Ascending aorta (tissue), 2 donors: Measurements from ENCODE around the gene SPATA25. TPM values are rescaled to one million over a fixed set of nuclear protein-coding genes. Genes with fewer than 3 reads are reported as not detected.

ENCODE experiments used
- DNase-seq, 2 donors: peaks; one replicate each; pipeline ENCODE4 v3.0.0-alpha.2; 2019; ENCODE audit warnings: low spot score in 2 of 2
- H3K27ac ChIP-seq, 2 donors: fragments of 200-600 bp; sonication (generic); one replicate each; pipeline ENCODE4 v1.5.1; 2016 to 2017; ENCODE audit warnings: mild to moderate bottlenecking in 1 of 2
- H3K27me3 ChIP-seq: fragments of 200-600 bp; sonication (generic); one replicate; pipeline ENCODE4 v1.5.1; 2017
- H3K36me3 ChIP-seq, 2 donors: fragments of 200-600 bp; sonication (generic); one replicate each; pipeline ENCODE4 v1.5.1; 2016
- H3K4me1 ChIP-seq, 2 donors: fragments of 200-600 bp; sonication (generic); one replicate each; pipeline ENCODE4 v1.5.1; 2016 to 2017; ENCODE audit warnings: mild to moderate bottlenecking in 1 of 2
- H3K4me3 ChIP-seq, 2 donors: fragments of 200-600 bp; sonication (generic); one replicate each; pipeline ENCODE4 v1.5.1; 2016 to 2017; ENCODE audit warnings: mild to moderate bottlenecking in 1 of 2
- H3K9me3 ChIP-seq, 2 donors: fragments of 200-600 bp; sonication (generic); one replicate each; pipeline ENCODE4 v1.5.1; 2016
- intact Hi-C: fragments of 100-400 bp; cut with DNase I; formaldehyde crosslinking; loops from one replicate; pipeline ENCODE4 v1.15.1; 2023
- total RNA-seq: library from RNA; depleted of rRNA; stranded (reverse); fragments of >200 nt; gene quantifications from one replicate; pipeline ENCODE4 v1.1.0, GENCODE V29; 2016
- TF ChIP-seq, protein P1 (sequence below), 3 experiments: fragments of 200-600 bp in 2 of 3; fragments of 450-650 bp in 1 of 3; sonication (generic) in 2 of 3; IDR thresholded peaks; one replicate each; pipeline ENCODE4 v1.5.1; 2016 to 2019; ENCODE audit warnings: antibody characterized with exemption in 3 of 3, mild to moderate bottlenecking in 1 of 3, moderate library complexity in 1 of 3

The SPATA25 gene, protein sequence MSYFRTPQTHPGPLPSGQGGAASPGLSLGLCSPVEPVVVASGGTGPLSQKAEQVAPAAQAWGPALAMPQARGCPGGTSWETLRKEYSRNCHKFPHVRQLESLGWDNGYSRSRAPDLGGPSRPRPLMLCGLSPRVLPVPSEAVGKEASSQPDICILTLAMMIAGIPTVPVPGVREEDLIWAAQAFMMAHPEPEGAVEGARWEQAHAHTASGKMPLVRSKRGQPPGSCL
- 32.8 TPM for total RNA-seq

DNA sequence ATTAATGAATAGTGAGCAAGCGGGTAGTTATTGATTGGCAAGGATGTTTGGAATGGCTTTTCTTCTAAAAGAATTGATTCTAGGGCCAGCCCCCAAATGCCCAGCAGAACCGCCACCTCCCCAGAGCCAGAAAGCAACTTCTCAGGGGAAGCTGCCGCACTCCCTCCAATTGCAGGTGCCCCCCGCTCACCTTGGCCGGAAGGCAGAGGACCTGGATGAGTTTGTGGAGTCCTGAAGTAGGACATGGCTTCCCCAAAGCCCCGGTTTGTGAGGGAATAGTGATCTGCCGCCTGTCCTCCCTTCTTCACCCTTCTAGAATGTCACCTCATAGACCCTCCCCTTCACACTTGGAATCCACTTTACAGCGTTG lies at the start of gene SPATA25:
Gene SPATA25, minus strand, starts transcription at position 277 of the 370 bp plus-strand sequence. Its CDS starts 32 bp downstream, at position 245.
- H3K4me3 ChIP-seq: no peak within 1 kb of the TSS
- no peaks in the 10 kb centered on the region for H3K9me3 ChIP-seq
- H3K27me3 ChIP-seq: no peaks in the 10 kb centered on the region
- peaks cover 13 to 44% of the 10 kb centered on the region in 2 donors for H3K36me3 ChIP-seq
- TF ChIP-seq, protein P1, sequence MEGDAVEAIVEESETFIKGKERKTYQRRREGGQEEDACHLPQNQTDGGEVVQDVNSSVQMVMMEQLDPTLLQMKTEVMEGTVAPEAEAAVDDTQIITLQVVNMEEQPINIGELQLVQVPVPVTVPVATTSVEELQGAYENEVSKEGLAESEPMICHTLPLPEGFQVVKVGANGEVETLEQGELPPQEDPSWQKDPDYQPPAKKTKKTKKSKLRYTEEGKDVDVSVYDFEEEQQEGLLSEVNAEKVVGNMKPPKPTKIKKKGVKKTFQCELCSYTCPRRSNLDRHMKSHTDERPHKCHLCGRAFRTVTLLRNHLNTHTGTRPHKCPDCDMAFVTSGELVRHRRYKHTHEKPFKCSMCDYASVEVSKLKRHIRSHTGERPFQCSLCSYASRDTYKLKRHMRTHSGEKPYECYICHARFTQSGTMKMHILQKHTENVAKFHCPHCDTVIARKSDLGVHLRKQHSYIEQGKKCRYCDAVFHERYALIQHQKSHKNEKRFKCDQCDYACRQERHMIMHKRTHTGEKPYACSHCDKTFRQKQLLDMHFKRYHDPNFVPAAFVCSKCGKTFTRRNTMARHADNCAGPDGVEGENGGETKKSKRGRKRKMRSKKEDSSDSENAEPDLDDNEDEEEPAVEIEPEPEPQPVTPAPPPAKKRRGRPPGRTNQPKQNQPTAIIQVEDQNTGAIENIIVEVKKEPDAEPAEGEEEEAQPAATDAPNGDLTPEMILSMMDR (IDR thresholded peaks at IDR 0.05): no peak
- no peak within 1 kb of the TSS for H3K27ac ChIP-seq
- no peak for DNase-seq
- intact Hi-C loops: no loop called here
- H3K4me1 ChIP-seq: peaks cover 8 to 12% of the 10 kb centered on the region in 2 donors

DNA sequence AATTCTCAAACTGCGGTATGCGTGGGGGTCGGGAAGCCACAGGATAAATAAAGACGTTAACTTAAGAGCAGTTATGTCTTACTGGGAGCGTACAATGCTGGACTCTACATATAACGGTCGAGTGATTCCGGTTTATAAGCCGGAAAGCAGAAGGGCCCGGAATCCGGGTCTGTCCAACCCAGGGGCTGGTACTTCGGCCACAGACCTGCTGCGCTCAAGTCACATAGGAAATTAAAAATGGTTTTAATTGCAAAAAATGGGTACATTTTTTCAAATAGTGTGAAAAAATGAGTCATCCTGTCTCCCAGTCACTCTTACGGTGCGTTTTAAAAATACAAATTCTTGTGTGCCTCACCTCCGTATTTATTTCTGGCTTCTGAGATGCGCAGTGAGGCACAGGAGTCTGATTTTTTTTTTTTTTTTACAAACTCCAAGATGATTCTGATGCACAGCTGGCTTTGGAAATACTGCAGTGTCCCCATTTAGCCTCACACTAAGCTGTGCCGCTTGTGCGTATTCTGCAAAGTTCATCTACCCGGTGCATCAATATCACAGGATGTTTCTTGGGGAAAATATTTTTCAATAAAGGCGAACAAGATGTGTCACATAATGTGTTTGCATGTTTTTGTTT lies 48.1 kb upstream of the SPATA25 start:
- TF ChIP-seq, protein P1 (IDR thresholded peaks at IDR 0.05): no peak
- H3K4me1 ChIP-seq: peaks cover 5 to 16% of the 10 kb centered on the region in 2 donors
- H3K9me3 ChIP-seq: no peaks in the 10 kb centered on the region
- H3K27me3 ChIP-seq: no peaks in the 10 kb centered on the region
- intact Hi-C loops: loop anchor here (1.0 to 2.0 kb wide), 4 partner anchors 37 to 753 kb away; partner anchors contain the start of genes ACOT8, TP53RK, ZNF335 and ZSWIM1
- peak overlapping the region; percentile 98 to 100 for H3K27ac ChIP-seq
- peak overlapping the region; percentile 60 to 95 for H3K4me3 ChIP-seq
- peaks cover 34 to 35% of the 10 kb centered on the region in 2 donors for H3K36me3 ChIP-seq
- no peak for DNase-seq

DNA sequence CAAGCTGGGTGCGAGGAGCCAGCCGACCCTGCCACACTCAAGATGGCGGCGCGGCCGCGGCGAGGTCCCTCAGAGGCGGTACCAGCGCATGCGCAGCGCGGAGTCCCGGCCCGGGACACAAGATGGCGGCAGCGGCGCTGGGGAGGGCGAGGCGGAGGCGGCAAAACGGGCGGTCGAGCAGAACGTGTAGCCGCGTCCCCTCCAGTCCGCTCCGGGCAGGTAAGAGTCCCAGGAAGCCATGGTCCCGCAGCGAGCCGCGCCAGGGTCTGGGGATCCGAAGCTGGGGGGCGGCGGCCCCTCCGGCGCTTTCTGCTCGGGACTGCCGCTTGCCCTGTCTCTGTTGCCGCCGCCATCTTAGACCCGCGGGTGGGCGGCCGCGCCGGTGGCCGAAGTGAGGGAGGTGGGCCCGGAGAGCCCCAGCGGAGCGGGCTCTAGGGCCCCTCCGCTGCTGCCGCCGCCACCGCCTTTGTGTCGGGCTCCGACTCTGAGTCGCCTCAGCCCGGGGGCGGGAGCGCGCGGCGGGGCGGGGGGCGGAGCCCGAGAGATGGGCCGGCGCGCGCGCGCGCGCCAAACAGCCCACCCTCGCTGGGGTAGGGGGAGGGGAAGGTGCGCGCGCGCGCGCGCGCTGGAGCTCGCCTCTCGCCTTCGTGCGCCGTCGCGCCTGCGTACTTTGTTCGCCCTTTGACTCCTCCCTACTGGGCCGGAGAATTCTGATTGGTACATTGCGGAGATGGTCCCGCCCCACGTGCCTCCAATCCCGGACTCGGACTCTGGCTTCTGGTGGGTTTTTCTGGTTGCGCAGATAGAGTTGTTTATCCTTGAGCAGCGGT lies 47.4 kb upstream of the SPATA25 start, which contains the start of gene PCIF1:
Gene PCIF1, plus strand, starts transcription at position 98 of the 830 bp plus-strand sequence. CDS start 4,317 bp downstream, outside the sequence.
- Histone ChIP-seq H3K4me1 (peaks cover 5 to 16% of the 10 kb centered on the region in 2 donors), H3K27me3 (no peaks in the 10 kb centered on the region), H3K36me3 (peaks cover 27% of the 10 kb centered on the region in 2 donors), H3K9me3 (no peaks in the 10 kb centered on the region), H3K4me3 (peak within 1 kb of the TSS; percentile 73 to 95), H3K27ac (peak within 1 kb of the TSS; percentile 98 to 100)
- peak; percentile 92 to 99 for DNase-seq
- intact Hi-C loops: loop anchor here (1.0 to 5.0 kb wide), 8 partner anchors 24 to 754 kb away; partner anchors contain the start of genes ACOT8, CTSA, NEURL2 and TP53RK
- TF ChIP-seq, protein P1 (IDR thresholded peaks at IDR 0.05): no peak

- Histone ChIP-seq H3K27me3 (no peaks in the 10 kb centered on the region), H3K27ac (peak overlapping the region; percentile 98 to 100), H3K9me3 (no peaks in the 10 kb centered on the region), H3K36me3 (peaks cover 20 to 21% of the 10 kb centered on the region in 2 donors), H3K4me3 (peak overlapping the region; percentile 73 to 95), H3K4me1 (peaks cover 5 to 16% of the 10 kb centered on the region in 2 donors)
- TF ChIP-seq, protein P1 (IDR thresholded peaks at IDR 0.05): no peak
- intact Hi-C loops: loop anchor here (1.0 to 5.0 kb wide), 7 partner anchors 23 to 755 kb away; partner anchors contain the start of genes ACOT8, CTSA, NEURL2 and TP53RK
- no peak for DNase-seq
These were observed 46.7 kb upstream of the SPATA25 start for GRCh38 chr20:45934046-45934585.
